ENCODE results near the gene TMEM168. TPM values are rescaled to one million over a fixed set of nuclear protein-coding genes. Genes with fewer than 3 reads are reported as not detected.
"Not testable (repeated sequence)": the region's sequence is repeated elsewhere in the genome, so short reads cannot be mapped to it uniquely, and the experiment has no call there.

The TMEM168 gene
- 18.8 and 19.3 TPM in 2 replicates for polyA plus RNA-seq (2014; cell fraction: cytosol; rRNA removed)
- polyA plus RNA-seq (2014; cell fraction: nucleus; rRNA removed), result 14.1 and 21.6 TPM in 2 replicates

DNA sequence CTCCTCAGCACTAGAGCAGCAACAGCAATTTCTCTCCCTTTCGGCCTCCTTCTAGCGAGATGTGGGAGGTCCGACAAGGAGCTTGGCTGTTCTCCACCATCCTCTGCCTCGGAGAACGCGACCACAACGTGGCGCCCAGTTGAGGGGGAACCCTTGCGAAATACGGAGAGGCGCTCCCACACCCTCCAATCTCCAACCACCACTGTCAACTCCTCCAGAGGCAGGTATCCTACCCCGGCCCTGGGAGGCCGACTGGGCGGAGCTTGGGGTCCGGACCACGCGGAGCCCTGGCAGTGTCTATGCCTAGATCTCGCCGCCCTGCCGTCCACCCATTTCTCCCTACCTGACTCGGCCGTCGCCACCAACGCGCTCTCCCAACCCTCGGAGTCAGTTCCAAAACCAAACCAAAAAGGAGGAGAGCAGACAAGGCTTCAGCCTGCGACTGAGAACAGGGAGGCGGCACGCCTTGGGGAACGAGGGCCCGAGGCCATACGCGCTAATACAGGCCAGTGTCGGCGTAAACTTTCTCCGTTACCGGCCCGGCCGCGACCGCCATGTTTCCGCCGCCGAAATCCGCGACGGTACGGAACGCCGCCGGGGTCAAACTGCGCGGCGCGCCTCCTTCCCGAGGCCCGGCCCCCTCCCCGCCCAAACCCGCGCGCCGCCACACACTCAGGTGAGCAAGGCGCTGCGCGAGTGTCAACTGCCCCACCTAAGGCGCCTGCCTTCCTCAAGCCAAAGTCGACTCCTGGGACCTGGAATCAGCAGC, at the start of gene TMEM168:
Gene TMEM168 (minus strand): TSS at position 577 of the 769 bp plus-strand sequence. CDS start 5,568 bp downstream, outside the sequence.
- peak; percentile 84 for DNase-seq (ENCODE audit: low spot score)

DNA sequence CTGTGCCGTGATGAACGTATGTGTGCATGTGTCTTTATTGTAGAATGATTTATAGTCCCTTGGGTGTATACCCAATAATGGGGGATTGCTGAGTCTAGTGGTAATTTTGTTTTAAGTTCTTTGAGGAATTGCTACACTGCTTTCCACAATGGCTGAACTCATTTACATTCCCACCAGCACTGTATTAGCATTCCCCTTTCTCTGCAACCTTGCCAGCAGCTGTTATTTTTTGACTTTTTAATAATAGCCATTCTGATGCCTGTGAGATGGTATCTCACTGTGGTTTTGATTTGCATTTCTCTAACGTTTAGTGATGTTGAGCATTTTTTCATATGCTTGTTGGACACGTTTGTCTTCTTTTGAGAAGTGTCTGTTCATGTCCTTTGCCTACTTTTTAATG, 45.7 kb upstream of the TMEM168 start:
- not testable (repeated sequence) for DNase-seq (ENCODE audit: low spot score)

DNA sequence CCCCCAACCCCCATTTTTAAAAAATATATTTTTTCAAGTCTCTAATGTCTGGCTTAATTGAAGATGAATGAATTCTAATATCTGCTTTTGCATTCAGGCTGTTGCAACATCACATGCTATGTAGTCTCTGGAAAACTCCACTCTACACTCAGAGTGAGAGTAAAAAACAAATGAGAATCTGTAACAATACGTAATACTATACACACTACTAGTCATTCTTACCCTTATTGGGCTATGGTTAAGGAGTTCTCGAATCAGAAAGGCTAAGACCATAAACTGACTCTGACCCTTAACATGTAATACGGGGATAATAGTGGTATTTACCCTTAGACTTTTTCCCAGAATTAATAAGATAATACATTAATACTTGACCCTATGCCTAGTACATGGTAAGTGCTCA, 42.9 kb upstream of the TMEM168 start:
- DNase-seq (ENCODE audit: low spot score), result no peak

DNA sequence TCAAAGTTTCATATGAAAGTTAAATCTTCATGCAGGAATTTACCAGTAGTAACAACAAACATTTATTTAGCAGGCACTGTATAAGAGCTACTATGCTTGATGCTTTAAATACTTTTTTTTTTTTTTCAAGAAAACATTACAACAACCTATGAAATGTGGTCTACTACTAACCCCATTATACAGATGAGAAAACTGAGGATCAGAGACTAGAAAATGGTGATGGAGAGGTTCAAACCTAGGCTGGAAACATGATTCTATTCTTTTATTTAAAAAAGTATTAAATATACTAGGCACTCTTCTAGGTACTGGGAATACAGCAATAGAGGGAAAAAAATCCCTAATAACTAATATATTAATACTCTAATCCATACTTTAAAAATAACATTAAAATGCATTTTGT, 40.6 kb upstream of the TMEM168 start:
- DNase-seq (ENCODE audit: low spot score), result no peak

GRCh38 chr7:112828696-112829095, 38.5 kb upstream of the TMEM168 start:
- no peak for DNase-seq (ENCODE audit: low spot score)

- no peak for DNase-seq (ENCODE audit: low spot score)
These were observed 31.2 kb upstream of the TMEM168 start for GRCh38 chr7:112821345-112821744.

DNA sequence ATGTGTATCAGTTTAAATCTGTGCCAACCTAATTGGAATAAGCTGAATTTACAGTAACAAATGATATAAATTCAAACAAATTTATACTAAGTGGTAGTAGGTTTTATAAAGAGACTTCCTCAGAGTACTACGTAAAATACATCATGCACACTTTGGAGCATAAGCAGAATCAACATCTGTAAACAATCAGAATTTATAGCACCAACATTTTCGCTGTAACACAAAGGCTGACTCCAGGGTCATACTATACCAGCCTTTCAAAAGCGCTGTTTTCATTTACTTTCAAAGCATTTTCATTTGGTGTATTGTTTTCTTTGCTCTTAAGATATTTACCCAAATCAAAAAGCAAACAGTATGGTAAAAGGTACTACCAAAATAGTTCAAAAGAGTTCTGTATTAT, 29.3 kb upstream of the TMEM168 start:
- DNase-seq (ENCODE audit: low spot score), result no peak

- DNase-seq (ENCODE audit: low spot score), result no peak
These were observed 16.0 kb upstream of the TMEM168 start for GRCh38 chr7:112806156-112806555.

DNA sequence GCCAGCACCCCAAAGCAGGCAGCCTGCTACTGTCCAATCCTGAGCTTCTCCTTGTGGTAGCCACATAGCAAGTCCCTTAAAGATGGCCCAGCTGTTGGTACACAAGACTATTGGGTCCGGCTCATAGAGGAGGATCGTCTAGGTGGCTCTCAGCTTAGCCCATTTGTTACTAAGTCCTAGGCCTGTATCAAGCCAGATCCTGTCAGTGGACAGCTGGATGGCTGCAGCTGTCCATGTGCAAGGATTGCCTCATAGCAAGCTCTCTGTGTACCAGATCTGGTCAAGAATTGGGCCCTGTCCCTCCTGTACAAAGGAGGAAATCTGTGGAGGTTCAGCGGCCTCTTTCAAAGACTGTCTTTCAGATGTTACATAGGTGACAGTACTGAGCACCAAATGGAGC, 12.2 kb upstream of the TMEM168 start:
- no peak for DNase-seq (ENCODE audit: low spot score)

DNA sequence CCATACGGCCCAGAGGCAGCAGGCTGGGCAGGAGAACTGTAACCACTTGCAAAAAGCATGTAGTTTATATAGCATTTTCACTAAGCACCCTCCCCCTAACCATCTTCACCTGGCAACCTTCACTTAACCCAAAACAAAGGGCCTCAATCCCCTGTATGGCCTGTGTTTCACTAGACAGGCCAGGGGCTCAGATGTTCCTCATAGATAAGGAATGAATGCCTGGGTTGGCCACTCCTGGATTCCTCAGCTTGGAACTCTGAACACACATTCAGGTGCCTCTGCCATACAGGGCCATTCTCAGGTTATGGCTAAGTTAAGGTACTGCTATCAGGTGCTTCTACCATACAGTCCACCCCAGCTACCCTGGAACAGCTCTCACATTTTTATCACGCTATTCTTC, 10.3 kb upstream of the TMEM168 start:
- DNase-seq (ENCODE audit: low spot score), result no peak

- DNase-seq (ENCODE audit: low spot score), result no peak
These were observed 9.4 kb upstream of the TMEM168 start for GRCh38 chr7:112799448-112800120.

DNA sequence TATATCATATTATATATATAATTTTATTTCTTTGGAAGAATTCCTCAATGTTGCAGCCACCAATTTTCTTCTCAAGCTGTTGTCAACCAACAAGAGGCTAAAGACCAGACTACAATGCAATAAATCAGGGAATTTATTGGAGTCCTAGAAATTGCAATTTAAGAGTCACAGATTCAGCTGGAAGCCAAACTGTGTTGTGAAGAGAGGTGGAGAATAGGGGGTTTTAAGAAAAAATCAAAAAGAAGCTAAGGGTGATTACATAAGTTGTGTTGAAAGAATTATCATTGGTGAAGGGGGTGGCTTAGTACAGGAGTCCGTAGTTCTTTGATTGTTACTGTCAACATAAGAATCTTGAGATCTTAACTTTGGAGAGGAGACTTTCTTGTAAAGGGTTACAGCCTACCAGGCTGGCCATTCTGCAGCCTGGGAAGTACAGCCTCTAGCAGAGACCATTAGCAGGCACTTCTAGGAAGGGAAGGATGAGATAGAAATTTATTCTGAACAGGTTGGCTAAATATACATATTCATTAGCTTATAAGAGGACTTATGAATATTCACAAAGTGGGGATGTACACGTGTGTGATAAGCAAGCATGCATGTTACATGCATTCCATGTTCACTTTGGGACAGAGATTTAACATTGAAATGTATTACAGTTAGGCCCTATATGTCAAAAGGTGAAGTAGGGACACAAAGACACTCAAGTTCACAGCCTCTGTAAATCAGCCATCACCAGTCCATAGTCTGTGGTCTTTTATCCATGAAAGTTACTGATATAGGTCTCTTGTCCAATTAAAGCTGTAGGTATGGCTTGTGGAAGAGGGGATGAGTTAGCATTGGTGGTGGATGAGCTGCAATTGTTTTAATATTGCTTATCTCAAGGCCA, 8.3 kb upstream of the TMEM168 start:
- peak; percentile 28 for DNase-seq (ENCODE audit: low spot score)

GRCh38 chr7:112796552-112796951, 6.4 kb upstream of the TMEM168 start:
- not testable (repeated sequence) for DNase-seq (ENCODE audit: low spot score)

GRCh38 chr7:112792441-112792840, 2.2 kb upstream of the TMEM168 start:
- no peak for DNase-seq (ENCODE audit: low spot score)

DNA sequence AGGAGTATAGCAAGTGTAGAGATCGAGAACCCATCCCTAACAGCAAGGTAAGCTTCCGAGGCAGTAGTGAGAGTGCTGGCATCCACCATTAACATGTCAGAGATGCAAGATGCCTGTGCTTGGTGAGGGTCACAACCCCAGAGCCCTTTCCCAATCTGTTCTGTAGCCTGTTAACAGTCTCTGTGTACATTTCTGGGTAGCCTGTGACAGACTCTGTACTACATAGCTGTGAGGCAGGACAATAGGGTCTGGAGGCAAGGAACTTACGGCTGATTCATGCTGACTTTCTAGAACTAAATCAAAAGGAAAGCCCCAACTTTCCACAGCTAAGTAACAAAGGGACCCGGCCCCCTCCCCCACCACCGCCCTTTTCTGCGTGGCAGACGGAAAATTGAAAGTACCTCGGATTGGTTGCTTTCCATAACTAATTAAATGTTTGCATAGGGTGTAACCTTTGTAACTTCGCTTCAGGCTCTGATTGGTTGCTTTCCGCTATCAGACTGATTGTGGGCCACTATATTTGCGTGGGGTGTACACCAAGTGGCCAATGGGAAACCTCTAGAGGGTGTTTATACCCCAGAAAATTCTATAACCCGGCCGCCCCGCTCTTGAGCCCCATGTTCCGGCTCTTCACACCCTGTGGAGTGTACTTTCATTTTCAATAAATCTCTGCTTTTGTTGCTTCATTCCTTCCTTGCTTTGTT, 1.4 kb upstream of the TMEM168 start:
- DNase-seq (ENCODE audit: low spot score), result no peak

DNA sequence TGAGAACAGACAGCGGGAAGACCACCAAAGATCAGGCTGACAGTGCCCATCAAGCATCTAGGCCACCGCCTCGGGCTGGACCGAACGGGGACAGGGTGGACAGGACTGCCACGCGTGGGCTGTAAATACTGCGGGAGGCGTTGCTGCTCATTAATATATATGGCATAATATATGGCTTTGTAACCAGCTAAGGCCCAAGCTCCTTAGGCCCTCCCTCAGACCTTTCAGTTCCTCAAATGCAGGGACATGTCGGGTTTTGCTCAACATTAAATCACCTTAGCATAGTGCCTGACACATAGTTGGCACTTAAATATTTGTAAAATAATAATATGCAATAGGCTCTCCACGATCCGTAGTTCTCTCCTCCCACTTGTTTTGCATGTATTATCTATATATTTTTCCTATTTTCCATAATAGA, 402 bp upstream of the TMEM168 start:
- no peak for DNase-seq (ENCODE audit: low spot score)

DNA sequence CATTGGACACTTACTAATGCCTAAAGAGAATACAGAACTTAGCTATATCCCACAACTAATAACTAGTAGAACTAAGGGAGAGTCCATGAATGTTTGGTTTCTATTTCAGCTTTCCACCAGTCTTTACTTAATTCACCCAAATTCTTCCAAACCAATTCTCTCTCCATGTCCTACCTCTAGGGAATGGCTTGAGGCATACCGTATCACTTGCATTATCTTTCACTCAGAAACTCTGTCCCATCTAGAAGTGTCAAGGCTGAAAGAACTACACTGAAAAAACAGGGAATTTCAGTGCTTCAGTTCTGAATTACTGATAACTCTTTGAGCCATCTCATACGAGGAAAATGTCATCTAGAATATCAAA, 758 bp downstream of the TMEM168 start:
- DNase-seq (ENCODE audit: low spot score), result no peak

GRCh38 chr7:112788778-112789343, 1.3 kb downstream of the TMEM168 start:
- no peak for DNase-seq (ENCODE audit: low spot score)

DNA sequence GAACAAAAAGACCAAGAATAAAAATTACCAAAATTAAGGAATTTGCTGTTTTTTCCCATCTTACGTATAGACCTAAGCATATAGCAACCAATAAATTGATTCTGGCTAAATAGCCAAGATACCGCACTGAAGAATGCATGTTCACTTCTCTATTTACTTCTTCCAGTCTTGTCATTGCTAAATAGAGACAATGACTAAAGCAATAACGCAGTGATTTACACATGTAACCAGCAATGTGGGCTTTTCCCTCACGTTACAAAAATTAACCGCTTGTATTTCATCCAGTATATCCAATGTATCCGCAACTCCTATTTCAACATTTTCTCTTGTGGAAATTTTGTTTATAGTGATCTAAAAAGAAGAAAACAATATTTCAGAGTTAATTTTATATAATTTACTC, 5.6 kb downstream of the TMEM168 start:
- DNase-seq (ENCODE audit: low spot score), result no peak

DNA sequence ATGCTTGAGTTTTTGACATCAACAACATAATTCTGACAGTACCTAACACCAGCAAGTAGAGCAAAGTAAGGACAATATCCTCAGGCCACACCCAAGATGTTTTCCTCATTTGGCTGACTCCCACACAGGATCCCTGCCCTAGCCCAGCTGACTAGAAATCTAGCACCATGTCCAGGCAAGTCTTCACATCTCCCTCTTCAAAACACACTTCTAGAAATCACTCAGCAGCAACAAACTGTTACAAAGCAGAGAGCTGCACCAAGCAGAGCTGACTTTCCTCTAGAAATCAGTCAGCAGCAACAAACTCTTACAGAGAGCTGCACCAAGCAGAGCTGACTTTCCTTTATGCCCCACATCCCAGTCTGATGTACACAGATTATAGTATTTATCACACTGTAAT, 7.7 kb downstream of the TMEM168 start:
- no peak for DNase-seq (ENCODE audit: low spot score)

GRCh38 chr7:112781558-112781957, 8.6 kb downstream of the TMEM168 start:
- DNase-seq (ENCODE audit: low spot score), result no peak
